ENCODE data around the gene LAMC1. TPM values are rescaled to one million over a fixed set of nuclear protein-coding genes. Genes with fewer than 3 reads are reported as not detected.

LAMC1 gene
- total RNA-seq, 1 experiment from 2014 or later, result 113 TPM

DNA sequence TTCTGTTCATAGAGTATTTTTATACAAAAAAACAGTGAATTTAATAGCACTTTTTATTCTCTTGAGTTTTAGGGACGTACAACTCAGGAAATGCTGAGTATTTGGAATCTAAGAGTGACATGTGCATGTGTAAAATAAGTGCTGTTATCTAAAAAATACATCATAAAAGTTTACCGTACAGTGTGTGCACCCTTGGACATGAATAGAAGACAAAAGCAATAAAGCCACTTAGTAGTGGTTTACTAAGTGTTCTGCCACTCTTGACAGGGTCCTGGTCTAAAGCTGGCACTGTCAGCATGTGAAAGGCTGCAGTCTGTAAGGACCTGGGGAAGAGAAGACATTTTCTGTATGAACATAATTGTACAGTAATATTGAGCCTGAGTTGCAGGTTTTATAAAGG, 51.0 kb downstream of the LAMC1 start:
- POLR2A ChIA-PET, result no interaction called here
- TF ChIP-seq, protein P1, sequence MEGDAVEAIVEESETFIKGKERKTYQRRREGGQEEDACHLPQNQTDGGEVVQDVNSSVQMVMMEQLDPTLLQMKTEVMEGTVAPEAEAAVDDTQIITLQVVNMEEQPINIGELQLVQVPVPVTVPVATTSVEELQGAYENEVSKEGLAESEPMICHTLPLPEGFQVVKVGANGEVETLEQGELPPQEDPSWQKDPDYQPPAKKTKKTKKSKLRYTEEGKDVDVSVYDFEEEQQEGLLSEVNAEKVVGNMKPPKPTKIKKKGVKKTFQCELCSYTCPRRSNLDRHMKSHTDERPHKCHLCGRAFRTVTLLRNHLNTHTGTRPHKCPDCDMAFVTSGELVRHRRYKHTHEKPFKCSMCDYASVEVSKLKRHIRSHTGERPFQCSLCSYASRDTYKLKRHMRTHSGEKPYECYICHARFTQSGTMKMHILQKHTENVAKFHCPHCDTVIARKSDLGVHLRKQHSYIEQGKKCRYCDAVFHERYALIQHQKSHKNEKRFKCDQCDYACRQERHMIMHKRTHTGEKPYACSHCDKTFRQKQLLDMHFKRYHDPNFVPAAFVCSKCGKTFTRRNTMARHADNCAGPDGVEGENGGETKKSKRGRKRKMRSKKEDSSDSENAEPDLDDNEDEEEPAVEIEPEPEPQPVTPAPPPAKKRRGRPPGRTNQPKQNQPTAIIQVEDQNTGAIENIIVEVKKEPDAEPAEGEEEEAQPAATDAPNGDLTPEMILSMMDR (IDR thresholded peaks at IDR 0.05), result no peak
- TF ChIP-seq TCF7L2 (IDR thresholded peaks at IDR 0.05; ENCODE audit: low read depth, low read length) (no peak), POLR2AphosphoS5 (IDR thresholded peaks at IDR 0.05; ENCODE audit: low read depth, low read length) (no peak)
- TF ChIP-seq, protein P2, sequence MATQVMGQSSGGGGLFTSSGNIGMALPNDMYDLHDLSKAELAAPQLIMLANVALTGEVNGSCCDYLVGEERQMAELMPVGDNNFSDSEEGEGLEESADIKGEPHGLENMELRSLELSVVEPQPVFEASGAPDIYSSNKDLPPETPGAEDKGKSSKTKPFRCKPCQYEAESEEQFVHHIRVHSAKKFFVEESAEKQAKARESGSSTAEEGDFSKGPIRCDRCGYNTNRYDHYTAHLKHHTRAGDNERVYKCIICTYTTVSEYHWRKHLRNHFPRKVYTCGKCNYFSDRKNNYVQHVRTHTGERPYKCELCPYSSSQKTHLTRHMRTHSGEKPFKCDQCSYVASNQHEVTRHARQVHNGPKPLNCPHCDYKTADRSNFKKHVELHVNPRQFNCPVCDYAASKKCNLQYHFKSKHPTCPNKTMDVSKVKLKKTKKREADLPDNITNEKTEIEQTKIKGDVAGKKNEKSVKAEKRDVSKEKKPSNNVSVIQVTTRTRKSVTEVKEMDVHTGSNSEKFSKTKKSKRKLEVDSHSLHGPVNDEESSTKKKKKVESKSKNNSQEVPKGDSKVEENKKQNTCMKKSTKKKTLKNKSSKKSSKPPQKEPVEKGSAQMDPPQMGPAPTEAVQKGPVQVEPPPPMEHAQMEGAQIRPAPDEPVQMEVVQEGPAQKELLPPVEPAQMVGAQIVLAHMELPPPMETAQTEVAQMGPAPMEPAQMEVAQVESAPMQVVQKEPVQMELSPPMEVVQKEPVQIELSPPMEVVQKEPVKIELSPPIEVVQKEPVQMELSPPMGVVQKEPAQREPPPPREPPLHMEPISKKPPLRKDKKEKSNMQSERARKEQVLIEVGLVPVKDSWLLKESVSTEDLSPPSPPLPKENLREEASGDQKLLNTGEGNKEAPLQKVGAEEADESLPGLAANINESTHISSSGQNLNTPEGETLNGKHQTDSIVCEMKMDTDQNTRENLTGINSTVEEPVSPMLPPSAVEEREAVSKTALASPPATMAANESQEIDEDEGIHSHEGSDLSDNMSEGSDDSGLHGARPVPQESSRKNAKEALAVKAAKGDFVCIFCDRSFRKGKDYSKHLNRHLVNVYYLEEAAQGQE (IDR thresholded peaks at IDR 0.05; ENCODE audit: insufficient read depth in 1 of 2, low read depth in 2 of 2, low read length in 1 of 2), result no peak
- intact Hi-C loops (cut with micrococcal nuclease; ENCODE audit: unreplicated experiment) (no loop called here), in situ Hi-C loops (cut with HindIII; ENCODE audit: low pct_unique_long_range_greater_than_20kb, low sequenced_read_pairs) (no loop called here)
- CTCF ChIA-PET, result no interaction called here
- no peak for DNase-seq (ENCODE audit: low read depth, low spot score)
- BruUV-seq (replicated peaks), result no TSS peak
- no peak for ATAC-seq
- Histone ChIP-seq H3K36me3 (ENCODE audit: control insufficient read depth, insufficient read depth, low read length) (no peaks in the 10 kb centered on the region), H3K27ac (ENCODE audit: low read length) (no peak overlapping the region), H3K9me3 (ENCODE audit: control insufficient read depth, insufficient read depth, low read depth, low read length) (no peaks in the 10 kb centered on the region), H3K4me3 (ENCODE audit: low read depth in 2 of 2, low read length in 2 of 2) (no peak overlapping the region), H3K27me3 (ENCODE audit: control insufficient read depth, insufficient read depth, low read length) (no peaks in the 10 kb centered on the region), H3K4me1 (ENCODE audit: control insufficient read depth, insufficient read depth, low read length) (peaks cover 25% of the 10 kb centered on the region)

DNA sequence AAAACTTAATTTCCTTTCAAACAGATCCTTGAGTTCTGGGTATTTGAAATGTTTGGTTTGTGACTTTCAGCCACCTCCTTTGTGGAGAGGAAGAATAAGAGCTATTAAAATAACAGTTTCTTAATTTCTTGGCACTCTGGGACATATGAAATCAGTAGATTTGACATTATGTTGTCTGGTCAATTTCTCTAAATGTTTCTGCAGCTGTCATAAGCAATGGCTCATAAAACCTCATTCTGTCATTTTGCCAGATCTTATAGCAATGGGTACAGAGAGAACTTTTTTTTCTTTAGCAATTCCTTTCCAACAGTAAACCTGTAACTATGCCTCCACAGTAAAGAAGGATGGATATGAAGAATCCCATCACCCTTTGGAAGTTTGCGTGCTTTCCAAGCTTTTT, 52.6 kb downstream of the LAMC1 start:
- BruUV-seq (replicated peaks), result no TSS peak

More for the DNA sequence above, 52.6 kb downstream of the LAMC1 start:
- ATAC-seq, result no peak
- Histone ChIP-seq H3K9me3 (ENCODE audit: control insufficient read depth, insufficient read depth, low read depth, low read length) (no peaks in the 10 kb centered on the region), H3K36me3 (ENCODE audit: control insufficient read depth, insufficient read depth, low read length) (no peaks in the 10 kb centered on the region), H3K27ac (ENCODE audit: low read length) (no peak overlapping the region), H3K4me3 (ENCODE audit: low read depth in 2 of 2, low read length in 2 of 2) (no peak overlapping the region), H3K4me1 (ENCODE audit: control insufficient read depth, insufficient read depth, low read length) (peaks cover 14% of the 10 kb centered on the region; the same call in 1 of the 2 replicates), H3K27me3 (ENCODE audit: control insufficient read depth, insufficient read depth, low read length) (no peaks in the 10 kb centered on the region)
- TF ChIP-seq, protein P1 (IDR thresholded peaks at IDR 0.05), result no peak
- TF ChIP-seq TCF7L2 (IDR thresholded peaks at IDR 0.05; ENCODE audit: low read depth, low read length) (no peak), SIN3A (IDR thresholded peaks at IDR 0.05; ENCODE audit: borderline replicate concordance, insufficient read depth, low read depth, low read length) (no peak), POLR2AphosphoS5 (IDR thresholded peaks at IDR 0.05; ENCODE audit: low read depth, low read length) (no peak)
- TF ChIP-seq, protein P2 (IDR thresholded peaks at IDR 0.05; ENCODE audit: insufficient read depth in 1 of 2, low read depth in 2 of 2, low read length in 1 of 2), result no peak
- in situ Hi-C loops (cut with HindIII; ENCODE audit: low pct_unique_long_range_greater_than_20kb, low sequenced_read_pairs), result no loop called here
- no peak for DNase-seq (ENCODE audit: low read depth, low spot score)
- CTCF ChIA-PET, result no interaction called here
- intact Hi-C loops (cut with micrococcal nuclease; ENCODE audit: unreplicated experiment), result no loop called here
- POLR2A ChIA-PET, result no interaction called here

All from Panc1 (cell line).